ENCODE data around the gene TRPC4.

The TRPC4 gene

GRCh38 chr13:37587236-37587635 lies 282.3 kb downstream of the TRPC4 start:
- no peak overlapping the region for H3K4me3 ChIP-seq (ENCODE audit: low read depth, low read length)
- TF ChIP-seq CTCF (IDR thresholded peaks at IDR 0.05; ENCODE audit: low read depth, low read length) = no peak

All from WI38 (cell line).